Activated CD4-positive, alpha-beta T cell treated with anti-CD3 and anti-CD28 coated beads, Interleukin-2, amount 50 U/mL, for 16 hours (primary cell): ENCODE data around the gene AKAP10.
"Not testable (repeated sequence)": the region's sequence is repeated elsewhere in the genome, so short reads cannot be mapped to it uniquely, and the experiment has no call there.

Source experiments
- DNase-seq: peaks from one replicate; pipeline ENCODE4 v3.0.0-alpha.2; 2020

AKAP10 gene

GRCh38 chr17:19978805-19979211 lies 1.2 kb upstream of the AKAP10 start:
- DNase-seq, result no peak

DNA sequence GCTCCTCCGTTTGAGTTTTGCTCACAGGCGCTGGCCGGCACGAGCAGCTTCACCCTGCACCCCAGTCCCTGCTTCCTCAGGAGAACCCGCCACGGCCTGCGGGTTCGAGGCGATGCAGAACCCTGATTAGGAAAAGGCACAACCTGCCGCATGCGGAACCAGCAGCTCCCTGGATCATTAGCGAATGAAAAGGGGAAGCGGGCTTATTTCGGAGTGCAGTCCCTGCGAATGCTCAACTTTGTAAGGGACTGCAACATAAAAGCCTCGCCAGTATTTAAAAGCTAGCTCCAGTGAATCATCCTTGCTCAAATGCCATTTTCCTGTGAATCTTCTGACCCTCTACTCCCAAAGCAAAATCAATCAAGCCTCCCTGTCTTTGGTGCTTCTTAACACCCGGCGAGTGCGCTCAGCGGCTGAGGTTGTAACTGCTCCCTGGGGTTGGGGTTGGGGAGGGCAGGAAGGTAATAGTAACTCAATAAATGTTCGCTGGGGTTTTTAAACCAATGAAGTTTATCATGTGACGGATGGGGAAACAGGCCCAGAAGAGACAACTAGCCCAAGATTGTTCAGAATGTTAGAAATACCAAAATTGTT lies 678 bp upstream of the AKAP10 start:
- peak; percentile 30 for DNase-seq

GRCh38 chr17:19975601-19976000 lies 2.0 kb downstream of the AKAP10 start:
- DNase-seq, result no peak

GRCh38 chr17:19973156-19973555 lies 4.5 kb downstream of the AKAP10 start:
- DNase-seq, result no peak

- not testable (repeated sequence) for DNase-seq
These were observed 14.7 kb downstream of the AKAP10 start for GRCh38 chr17:19962954-19963353.

- DNase-seq, result no peak
These were observed 19.6 kb downstream of the AKAP10 start for GRCh38 chr17:19958023-19958422.

DNA sequence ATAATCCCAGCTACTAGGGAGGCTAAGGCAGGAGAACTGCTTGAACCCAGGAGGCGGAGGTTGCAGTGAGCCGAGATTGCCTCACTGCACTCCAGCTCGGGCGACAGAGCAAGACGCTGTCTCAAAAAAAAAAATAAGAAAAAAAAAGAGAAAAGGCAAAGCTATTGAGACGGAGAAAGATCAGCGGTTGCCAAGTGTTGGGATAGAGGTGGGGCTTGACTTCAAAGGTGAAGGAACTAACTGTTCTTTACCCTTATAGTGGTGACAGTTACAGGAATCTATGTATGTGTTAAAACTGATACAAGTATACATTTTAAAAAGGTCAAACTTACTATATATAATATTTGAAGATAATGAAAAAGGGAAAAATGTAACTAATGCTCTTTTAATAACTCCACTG lies 22.5 kb downstream of the AKAP10 start:
- no peak for DNase-seq

GRCh38 chr17:19951411-19951810 lies 26.2 kb downstream of the AKAP10 start:
- not testable (repeated sequence) for DNase-seq

DNA sequence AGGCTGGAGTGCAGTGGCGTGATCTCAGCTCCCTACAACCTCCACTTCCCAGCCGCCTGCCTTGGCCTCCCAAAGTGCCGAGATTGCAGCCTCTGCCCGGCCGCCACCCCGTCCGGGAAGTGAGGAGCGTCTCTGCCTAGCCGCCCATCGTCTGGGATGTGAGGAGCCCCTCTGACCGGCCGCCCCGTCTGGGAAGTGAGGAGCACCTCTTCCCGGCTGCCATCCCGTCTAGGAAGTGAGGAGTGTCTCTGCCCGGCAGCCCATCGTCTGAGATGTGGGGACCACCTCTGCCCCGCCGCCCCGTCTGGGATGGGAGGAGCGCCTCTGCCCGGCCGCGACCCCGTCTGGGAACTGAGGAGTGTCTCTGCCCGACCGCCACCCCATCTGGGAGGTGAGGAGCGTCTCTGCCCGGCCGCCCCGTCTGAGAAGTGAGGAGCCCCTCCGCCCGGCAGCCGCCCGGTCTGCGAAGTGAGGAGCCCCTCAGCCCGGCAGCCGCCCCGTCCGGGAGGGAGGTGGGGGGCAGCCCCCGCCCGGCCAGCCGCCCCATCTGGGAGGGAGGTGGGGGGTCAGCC lies 26.9 kb downstream of the AKAP10 start:
- not testable (repeated sequence) for DNase-seq

- no peak for DNase-seq
These were observed 29.3 kb downstream of the AKAP10 start for GRCh38 chr17:19948116-19948943.

DNA sequence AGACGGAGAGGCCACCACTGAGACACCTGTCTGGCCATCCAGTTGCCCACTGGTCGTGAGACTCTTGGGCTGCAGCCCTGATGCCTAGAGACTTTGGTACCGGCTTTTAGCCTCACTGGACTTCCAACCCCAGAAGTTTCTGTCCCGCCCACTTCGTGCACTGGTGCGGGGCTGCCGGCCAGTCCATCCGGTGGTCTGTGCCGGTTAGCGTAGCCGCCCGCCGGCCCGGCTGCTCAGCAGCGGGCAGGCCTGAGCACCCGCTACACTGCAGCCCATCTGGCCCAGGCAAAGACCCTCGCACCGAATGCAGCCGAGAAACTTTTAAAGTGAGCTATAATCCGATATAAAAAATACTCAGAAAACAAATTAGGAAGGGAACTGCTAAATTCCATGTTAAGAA lies 30.7 kb downstream of the AKAP10 start:
- DNase-seq, result no peak

GRCh38 chr17:19945009-19945626 lies 32.5 kb downstream of the AKAP10 start:
- no peak for DNase-seq

GRCh38 chr17:19943599-19943998 lies 34.0 kb downstream of the AKAP10 start:
- DNase-seq, result no peak

DNA sequence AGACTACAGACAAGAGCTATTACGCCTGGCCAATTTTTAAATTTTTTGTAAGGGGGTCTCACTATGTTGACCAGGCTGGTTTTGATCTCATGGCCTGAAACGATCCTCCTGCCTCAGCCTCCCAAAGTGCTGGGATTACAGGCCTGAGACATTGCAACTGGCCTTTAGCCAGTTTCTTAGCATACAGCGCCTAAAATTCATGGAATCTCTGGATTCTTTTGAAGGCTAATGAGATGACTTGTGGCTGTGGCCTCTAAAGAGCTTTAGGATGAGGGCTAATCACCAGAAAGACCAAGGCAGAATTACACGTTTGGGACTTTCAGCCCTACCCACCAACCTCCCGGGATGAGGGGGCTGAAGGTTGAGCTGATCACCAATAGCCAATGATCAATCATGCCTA lies 34.6 kb downstream of the AKAP10 start:
- no peak for DNase-seq

DNA sequence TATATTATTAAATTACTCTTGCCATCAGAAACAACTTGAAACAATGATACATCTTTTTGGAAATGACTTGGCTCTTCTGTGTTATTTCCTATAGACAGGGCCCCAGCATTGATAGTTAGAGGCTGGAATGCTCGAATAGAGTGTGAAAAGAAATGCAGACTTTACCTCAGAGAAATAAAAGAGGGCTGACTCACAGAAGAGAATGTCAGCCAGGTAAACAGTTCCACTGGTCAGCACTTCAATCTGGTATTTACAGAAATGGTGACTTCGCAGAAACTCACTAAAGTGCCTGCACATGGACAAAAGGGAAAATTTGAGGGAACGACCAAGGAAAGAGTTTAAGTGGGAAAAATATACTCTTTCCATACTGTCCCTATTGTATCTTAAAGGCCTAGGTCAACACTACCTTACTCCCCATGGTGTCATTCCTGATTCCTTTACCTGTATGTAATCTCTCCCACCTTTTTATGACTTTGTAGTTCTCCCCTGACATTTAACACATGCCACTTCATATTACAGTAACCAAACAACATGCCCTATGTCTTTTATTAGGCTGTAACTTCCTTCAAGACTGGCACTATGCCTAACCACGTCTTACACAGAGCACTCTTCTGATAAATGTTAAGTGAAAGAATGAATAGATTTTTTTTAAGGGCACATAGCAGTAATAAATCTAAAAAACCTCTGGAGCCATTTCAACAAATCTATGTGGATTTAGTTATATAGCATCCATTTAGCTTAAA lies 36.7 kb downstream of the AKAP10 start:
- no peak for DNase-seq

- DNase-seq, result no peak
These were observed 37.5 kb downstream of the AKAP10 start for GRCh38 chr17:19939993-19940721.

DNA sequence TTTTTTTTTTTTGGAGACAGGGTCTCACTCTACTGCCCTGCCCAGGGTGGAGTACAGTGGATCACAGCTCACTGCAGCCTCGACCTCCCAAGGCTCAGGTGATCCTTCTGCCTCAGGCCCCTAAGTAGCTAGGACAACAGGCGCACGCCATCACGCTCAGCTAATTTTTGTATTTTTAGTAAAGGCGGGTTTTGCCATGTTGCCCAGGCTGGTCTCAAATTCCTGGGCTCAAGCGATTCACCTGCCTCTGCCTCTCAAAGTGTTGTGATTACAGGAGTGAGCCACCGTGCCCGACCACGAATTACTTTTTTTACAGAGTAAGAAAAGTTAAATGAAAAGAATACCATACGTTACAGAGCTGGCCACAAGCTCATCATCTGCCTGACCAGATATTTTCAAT lies 38.9 kb downstream of the AKAP10 start:
- DNase-seq, result no peak

DNA sequence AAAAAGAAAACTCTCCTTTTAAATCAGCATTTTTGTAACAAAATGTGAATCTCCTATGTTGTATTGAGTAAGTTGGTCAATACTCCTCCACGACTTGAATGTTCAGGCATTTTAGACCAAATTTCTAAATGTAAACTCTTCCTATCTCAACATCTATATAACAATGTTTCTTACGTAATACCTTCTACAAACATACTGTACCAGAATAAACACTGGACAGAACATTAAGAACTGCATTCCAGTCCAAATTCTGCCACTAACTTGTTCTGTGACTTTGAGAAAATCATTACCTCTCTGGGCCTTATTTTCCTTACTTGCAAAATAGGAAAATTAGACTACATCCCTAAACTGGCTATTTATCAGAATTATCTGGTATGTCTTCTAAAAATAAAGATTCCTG lies 40.1 kb downstream of the AKAP10 start:
- DNase-seq, result no peak

GRCh38 chr17:19935169-19935568 lies 42.5 kb downstream of the AKAP10 start:
- no peak for DNase-seq

DNA sequence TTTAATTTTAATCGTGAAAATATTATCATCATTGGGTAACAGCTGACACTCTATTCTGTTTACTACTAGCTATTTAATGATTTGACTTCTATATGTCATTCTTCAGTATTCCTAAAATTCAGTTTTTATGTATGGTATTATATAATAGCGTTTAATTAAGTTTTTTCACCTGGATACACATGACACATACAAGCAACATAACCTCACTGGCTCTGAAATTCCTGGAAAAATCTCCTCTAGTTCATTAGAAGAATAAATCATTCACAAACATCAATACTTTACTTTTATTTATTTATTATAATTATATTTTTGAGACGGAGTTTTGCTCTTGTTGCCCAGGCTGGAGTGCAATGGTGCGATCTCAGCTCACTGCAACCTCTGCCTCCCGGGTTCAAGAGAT lies 44.0 kb downstream of the AKAP10 start:
- no peak for DNase-seq

- DNase-seq, result no peak
These were observed 44.4 kb downstream of the AKAP10 start for GRCh38 chr17:19933221-19933620.

DNA sequence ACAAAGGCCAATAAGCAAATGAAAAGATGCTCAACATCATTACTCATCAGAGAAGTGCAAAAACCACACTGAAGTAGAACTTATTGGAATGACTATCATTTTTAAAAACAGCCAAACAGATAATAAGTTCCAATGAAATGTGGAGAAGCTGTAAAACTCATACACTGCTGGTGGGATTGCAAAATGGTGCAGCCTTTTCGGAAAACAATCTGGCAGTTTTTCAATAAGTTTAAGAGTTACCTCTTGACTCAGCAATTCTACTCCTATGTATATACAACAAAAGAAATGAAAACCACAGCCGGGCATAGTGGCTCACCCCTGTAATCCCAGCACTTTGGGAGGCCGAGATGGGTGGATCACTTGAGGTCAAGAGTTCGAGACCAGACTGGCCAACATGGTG lies 49.3 kb downstream of the AKAP10 start:
- peak; percentile 43 for DNase-seq
